ENCODE results near the gene ASCL1.

The ASCL1 gene

DNA sequence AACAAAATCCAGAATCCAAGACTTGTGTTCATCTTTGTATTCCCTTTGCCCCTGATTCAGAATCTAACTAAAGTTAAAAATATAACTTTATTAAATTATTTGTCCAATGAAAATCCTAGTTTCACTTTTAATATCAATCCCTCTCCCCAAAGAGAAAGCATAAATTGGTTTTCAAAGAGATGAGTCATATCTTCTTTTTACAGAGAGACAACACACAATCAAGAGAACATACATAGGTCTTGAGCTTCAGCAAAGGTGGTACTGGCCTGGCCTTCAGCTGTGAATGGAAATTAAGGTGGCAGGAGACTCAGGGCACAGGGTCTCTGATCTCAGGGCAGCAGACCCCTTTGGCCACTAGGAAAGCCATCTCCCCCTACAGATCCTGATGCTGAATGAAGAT is 4.3 kb upstream of the ASCL1 start:
- DNase-seq = no peak

DNA sequence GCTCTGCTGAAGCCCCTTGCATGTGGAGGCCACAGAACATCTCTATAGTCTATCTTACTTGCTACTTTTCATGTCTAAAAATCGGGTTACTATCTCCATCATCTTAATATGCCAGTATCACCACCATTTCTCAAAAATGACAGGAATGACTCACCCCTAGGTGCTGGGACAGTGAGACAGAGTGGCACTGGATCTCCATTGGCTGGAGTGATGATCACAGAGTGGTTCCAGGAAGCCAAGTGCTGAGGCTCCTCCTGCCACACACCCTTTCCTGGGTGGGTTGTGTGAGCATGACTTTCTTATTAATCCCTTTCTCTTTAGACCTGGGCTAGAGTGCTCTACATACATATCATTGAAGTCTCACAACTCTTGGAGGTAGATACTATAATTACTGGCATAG is 3.3 kb upstream of the ASCL1 start:
- peak; percentile 44 for DNase-seq

- DNase-seq = no peak
These were observed 1.3 kb upstream of the ASCL1 start for GRCh38 chr12:102955926-102956737.

DNA sequence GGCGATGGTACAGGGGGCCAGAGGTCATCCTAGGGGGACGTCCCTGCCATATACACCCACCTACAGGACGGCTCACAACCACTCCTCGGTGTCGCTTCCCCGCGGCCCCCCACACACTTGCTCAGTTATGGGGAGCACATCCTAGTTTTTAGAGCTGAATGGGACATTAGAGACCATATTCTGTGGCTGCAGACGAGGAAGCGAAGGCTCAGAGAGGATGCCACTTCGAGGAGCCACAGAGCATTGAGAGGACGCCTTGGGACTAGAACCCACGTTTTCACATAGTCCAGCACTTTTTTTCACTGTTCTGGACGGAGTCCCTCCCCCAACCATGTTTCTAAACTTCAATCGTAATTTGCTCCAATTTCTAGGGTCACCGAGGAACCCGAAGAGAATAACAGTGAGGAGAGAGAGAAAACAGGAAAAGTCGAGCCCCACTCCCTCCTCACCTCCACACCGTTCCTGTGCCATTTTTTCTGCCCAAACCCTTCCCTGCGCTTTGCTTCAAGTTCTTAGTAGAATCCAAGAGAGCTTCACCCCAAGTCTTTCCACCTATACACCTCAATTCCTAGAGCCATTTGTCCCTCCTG is 641 bp upstream of the ASCL1 start:
- DNase-seq = no peak

DNA sequence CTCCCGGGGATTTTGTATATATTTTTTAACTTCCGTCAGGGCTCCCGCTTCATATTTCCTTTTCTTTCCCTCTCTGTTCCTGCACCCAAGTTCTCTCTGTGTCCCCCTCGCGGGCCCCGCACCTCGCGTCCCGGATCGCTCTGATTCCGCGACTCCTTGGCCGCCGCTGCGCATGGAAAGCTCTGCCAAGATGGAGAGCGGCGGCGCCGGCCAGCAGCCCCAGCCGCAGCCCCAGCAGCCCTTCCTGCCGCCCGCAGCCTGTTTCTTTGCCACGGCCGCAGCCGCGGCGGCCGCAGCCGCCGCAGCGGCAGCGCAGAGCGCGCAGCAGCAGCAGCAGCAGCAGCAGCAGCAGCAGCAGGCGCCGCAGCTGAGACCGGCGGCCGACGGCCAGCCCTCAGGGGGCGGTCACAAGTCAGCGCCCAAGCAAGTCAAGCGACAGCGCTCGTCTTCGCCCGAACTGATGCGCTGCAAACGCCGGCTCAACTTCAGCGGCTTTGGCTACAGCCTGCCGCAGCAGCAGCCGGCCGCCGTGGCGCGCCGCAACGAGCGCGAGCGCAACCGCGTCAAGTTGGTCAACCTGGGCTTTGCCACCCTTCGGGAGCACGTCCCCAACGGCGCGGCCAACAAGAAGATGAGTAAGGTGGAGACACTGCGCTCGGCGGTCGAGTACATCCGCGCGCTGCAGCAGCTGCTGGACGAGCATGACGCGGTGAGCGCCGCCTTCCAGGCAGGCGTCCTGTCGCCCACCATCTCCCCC is 777 bp downstream of the ASCL1 start:
- peak; percentile 53 for DNase-seq

GRCh38 chr12:102958830-102959176 is 1.3 kb downstream of the ASCL1 start:
- DNase-seq = no peak

GRCh38 chr12:102959391-102959790 is 1.9 kb downstream of the ASCL1 start:
- no peak for DNase-seq

- DNase-seq = no peak
These were observed 3.4 kb downstream of the ASCL1 start for GRCh38 chr12:102960766-102961465.

GRCh38 chr12:102961466-102961855 is 4.0 kb downstream of the ASCL1 start:
- no peak for DNase-seq

DNA sequence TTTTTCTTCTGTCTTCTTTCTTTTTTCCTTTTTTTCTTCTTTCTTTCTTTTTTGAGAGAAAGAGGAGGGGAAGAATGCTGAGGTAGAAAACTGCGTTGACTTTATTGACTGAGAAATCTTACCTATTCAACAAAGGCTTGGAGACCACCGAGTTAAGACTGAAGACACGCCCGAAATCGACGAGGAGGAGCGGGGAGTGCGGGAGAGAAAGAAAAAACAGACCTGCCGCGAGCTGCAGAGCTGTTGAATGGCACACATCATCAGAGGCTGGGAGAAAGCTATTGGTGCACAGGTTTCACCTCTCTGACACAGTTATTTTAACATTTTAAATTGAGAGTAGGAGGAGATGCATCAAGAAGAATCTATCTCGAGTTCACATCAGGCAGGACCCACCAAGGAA is 5.1 kb downstream of the ASCL1 start:
- DNase-seq = no peak

GRCh38 chr12:102962986-102963385 is 5.5 kb downstream of the ASCL1 start:
- DNase-seq = no peak

GRCh38 chr12:102963796-102964195 is 6.3 kb downstream of the ASCL1 start:
- DNase-seq = no peak

- peak; percentile 33 for DNase-seq
These were observed 7.4 kb downstream of the ASCL1 start for GRCh38 chr12:102964872-102965271.

- DNase-seq = no peak
These were observed 8.0 kb downstream of the ASCL1 start for GRCh38 chr12:102965281-102966155.

DNA sequence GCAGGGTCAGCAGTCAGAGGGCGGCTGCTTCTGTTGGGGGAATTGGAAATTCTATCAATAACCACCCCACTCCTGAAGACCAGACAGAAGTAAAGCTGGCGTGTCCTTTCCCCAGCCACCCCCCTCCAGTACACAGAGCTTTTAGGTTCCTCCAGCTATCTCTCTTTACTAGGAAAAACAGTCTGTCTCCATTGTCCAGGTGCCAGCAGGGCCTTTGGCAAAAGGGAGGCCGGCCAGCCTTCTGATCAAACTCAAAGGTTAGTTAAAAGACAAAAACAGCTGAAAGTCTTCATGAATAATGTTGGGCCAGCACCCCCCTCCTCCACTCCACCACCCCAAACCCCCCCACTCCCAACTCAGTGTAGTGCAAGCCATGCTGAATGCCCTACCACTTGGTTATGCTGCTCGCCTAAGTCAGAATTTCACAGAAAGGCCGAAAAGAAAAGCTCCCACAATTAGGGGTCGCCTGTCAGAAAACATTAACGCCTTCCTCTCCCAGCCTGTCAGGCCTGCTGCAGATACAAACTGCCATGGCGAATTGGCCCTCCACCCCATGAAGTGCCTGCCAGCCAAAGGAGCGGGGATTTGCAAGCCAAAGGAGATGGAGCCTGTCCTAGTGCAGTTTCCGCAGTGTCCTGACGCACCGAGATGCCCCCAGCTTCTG is 8.9 kb downstream of the ASCL1 start:
- no peak for DNase-seq

DNA sequence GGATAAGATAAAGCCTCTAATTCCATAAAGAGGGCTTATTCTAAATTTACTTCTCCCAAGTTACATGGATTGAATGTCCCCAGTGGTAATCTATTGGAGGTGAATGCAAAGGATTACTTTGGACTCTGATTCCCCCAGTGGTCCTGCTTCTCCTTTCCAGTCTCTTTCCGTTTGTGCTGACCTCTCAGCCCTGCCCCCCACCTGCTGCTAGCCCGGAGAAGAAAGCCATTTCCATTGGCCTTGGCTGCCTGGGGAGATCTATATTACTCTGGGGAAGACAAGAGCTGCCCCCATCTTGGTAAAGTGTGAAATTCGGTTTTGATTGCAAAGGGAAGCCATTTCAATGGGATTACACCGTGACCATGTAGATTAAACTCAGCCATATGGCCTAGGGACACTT is 13.3 kb downstream of the ASCL1 start:
- DNase-seq = no peak

DNA sequence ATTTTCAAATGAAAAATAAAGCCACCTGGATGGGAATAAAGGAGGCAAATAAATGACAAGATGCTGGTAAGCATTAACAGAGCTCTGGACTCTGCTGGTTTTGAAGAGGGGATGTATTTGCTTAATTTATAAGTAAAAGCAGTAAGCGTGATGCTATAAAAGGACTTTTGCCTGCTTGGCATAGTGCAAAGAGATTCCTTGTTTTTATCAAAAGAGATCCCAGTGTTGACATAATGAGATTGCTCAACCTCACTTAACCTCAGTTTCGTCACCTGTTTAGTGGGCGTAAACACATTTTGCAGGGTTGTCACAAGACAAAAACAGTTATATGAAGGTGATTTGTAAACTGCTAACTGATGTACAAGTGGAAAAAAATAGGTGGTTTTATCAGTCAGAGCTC is 13.8 kb downstream of the ASCL1 start:
- no peak for DNase-seq

DNA sequence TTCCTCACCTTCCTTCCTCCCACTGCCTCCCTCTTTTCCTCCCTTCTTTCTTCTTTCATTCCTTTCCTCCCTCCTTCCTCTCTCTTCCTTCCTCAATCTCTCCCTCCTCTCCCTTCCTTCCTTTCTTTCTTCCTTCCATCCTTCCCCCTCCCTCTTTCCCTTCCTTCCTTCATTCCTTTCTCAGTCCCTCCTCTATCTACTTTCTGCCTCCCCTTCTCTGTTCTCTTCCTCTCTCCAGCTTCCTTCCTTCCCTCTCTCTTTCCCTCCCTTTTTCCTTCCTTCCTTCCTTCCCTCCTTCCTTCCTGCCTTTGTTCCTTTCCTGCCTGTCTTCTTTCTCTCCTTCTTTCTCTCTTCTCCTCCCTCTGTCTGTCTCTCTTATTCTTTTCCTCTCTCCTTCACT is 16.1 kb downstream of the ASCL1 start:
- DNase-seq = no peak

GRCh38 chr12:102976609-102977280 is 19.3 kb downstream of the ASCL1 start:
- no peak for DNase-seq

GRCh38 chr12:102977945-102978706 is 20.7 kb downstream of the ASCL1 start:
- DNase-seq = no peak

- DNase-seq = no peak
These were observed 22.9 kb downstream of the ASCL1 start for GRCh38 chr12:102980350-102980749.
